PFSK-1 (cell line): ENCODE data around the gene C2CD5.

ENCODE experiments used
- FOXP2 ChIP-seq: optimal IDR thresholded peaks from 2 replicates; pipeline ENCODE3; 2011; ENCODE audit warnings: borderline replicate concordance, control low read depth, inconsistent platforms; ENCODE audit not compliant: insufficient read depth; ENCODE audit errors: extremely low read length, extremely low read depth
- POLR2AphosphoS5 ChIP-seq: IDR thresholded peaks from 2 replicates; pipeline ENCODE4 v1.6.1; 2012; ENCODE audit warnings: low read depth, mild to moderate bottlenecking, control low read depth, low read length, moderate library complexity
- REST ChIP-seq, 2 experiments: IDR thresholded peaks; 2 replicates each; pipeline versions ENCODE4 v1.6.1 to v1.8.0; 2011 to 2012; ENCODE audit warnings: low read depth in 2 of 2, low read length in 2 of 2, control low read depth in 1 of 2, inconsistent platforms in 1 of 2, mild to moderate bottlenecking in 1 of 2, moderate library complexity in 1 of 2; ENCODE audit not compliant: insufficient read depth in 1 of 2
- SIN3A ChIP-seq: IDR thresholded peaks from 2 replicates; pipeline ENCODE4 v1.6.1; 2012; ENCODE audit warnings: mild to moderate bottlenecking, low read length, moderate library complexity, borderline replicate concordance; ENCODE audit not compliant: insufficient read depth
- TAF1 ChIP-seq: IDR thresholded peaks from 2 replicates; pipeline ENCODE4 v1.6.1; 2012; ENCODE audit warnings: low read length, control low read depth, borderline replicate concordance; ENCODE audit not compliant: insufficient read depth

GRCh38 chr12:22535038-22535437 is 9.3 kb downstream of the C2CD5 start:
- TF ChIP-seq POLR2AphosphoS5, result no peak
- no peak for TF ChIP-seq SIN3A
- TF ChIP-seq REST (IDR thresholded peaks at IDR 0.05; ENCODE audit: insufficient read depth in 1 of 2, low read depth in 2 of 2, low read length in 2 of 2), result no peak
- TF ChIP-seq FOXP2, result no peak
- no peak for TF ChIP-seq TAF1
